Transverse colon (tissue), 4 donors: Measurements from ENCODE around the gene PSMB4. TPM values are rescaled to one million over a fixed set of nuclear protein-coding genes. Genes with fewer than 3 reads are reported as not detected.
A peak's percentile ranks its signal among the peaks of the same experiment; 100 is the strongest.

Experiments used
- DNase-seq: peaks from one replicate; pipeline ENCODE4 v3.0.0-alpha.2; 2019
- H3K27ac ChIP-seq, 4 donors: fragments of 200-600 bp; sonication (generic); 2 replicates each; pipeline ENCODE4 v1.5.1; 2016 to 2018; ENCODE audit warnings: inconsistent platforms in 4 of 4
- H3K27me3 ChIP-seq: fragments of 200-600 bp; sonication (generic); 2 replicates; pipeline ENCODE4 v1.5.1; 2017; ENCODE audit warnings: inconsistent platforms
- H3K36me3 ChIP-seq, 4 donors: fragments of 200-600 bp; sonication (generic); 2 replicates each; pipeline ENCODE4 v1.5.1; 2017 to 2019; ENCODE audit warnings: inconsistent platforms in 4 of 4
- H3K4me1 ChIP-seq, 4 donors: fragments of 200-600 bp; sonication (generic); 2 replicates each; pipeline ENCODE4 v1.5.1; 2017 to 2020; ENCODE audit warnings: inconsistent platforms in 4 of 4
- H3K4me3 ChIP-seq, 4 donors: fragments of 200-600 bp; sonication (generic); 1 replicate in 1 of 4; 2 replicates in 3 of 4; pipeline versions ENCODE4 v1.5.1 to v1.6.1; 2017 to 2019; ENCODE audit warnings: inconsistent platforms in 4 of 4
- H3K9me3 ChIP-seq, 2 donors: fragments of 200-600 bp; sonication (generic); 2 replicates each; pipeline ENCODE4 v1.5.1; 2017 to 2019; ENCODE audit warnings: inconsistent platforms in 2 of 2
- CTCF ChIP-seq, 5 experiments: fragments of 200-600 bp in 3 of 5; fragments of 450-650 bp in 2 of 5; sonication (generic) in 3 of 5; IDR thresholded peaks; 1 replicate in 2 of 5; 2 replicates in 3 of 5; pipeline ENCODE4 v1.5.1; 2016 to 2017; ENCODE audit warnings: antibody characterized with exemption in 5 of 5, inconsistent platforms in 3 of 5, mild to moderate bottlenecking in 2 of 5, moderate library complexity in 1 of 5
- EP300 ChIP-seq: sonication (generic); formaldehyde crosslinking; IDR thresholded peaks from one replicate; pipeline ENCODE4 v1.6.1; 2017; ENCODE audit warnings: antibody characterized with exemption, low read depth
- POLR2A ChIP-seq: fragments of 450-650 bp; IDR thresholded peaks from one replicate; pipeline ENCODE4 v1.6.1; 2016; ENCODE audit warnings: antibody characterized with exemption, mild to moderate bottlenecking, moderate library complexity
- POLR2AphosphoS5 ChIP-seq, 3 donors: sonication (generic); formaldehyde crosslinking; IDR thresholded peaks; one replicate each; pipeline ENCODE4 v1.6.1; 2016; ENCODE audit warnings: antibody characterized with exemption in 3 of 3
- WGBS, 2 donors: methylation state at CpG; one replicate each; pipeline ENCODE4 v1.1.5; 2018; ENCODE audit warnings: low coverage in 1 of 2; 5-methylcytosine and 5-hydroxymethylcytosine counted together
- in situ Hi-C, 4 donors: fragments of 200-750 bp; cut with MboI; loops; one replicate each; pipeline versions ENCODE4 v1.15.0 to v1.15.1; 2017; ENCODE audit warnings: low sequenced_read_pairs in 3 of 4, low pct_ligation_motif_present in 1 of 4, low pct_unique_long_range_greater_than_20kb in 1 of 4
- intact Hi-C: fragments of 100-400 bp; cut with DNase I; formaldehyde crosslinking; loops from one replicate; pipeline ENCODE4 v1.15.1; 2023; ENCODE audit warnings: low total_unique reads
- total RNA-seq, 4 donors: library from RNA; depleted of rRNA; stranded (reverse); fragments of >200 nt; gene quantifications; one replicate each; pipeline ENCODE4 v1.1.0, GENCODE V29; 2016

PSMB4 gene
- total RNA-seq, 4 donors from 2014 or later: 84.4 to 188 (median 140) TPM

GRCh38 chr1:151371370-151372057, 27.9 kb upstream of the PSMB4 start:
- peak overlapping the region; percentile 36 to 63 (median 45) for H3K4me3 ChIP-seq
- WGBS, 2 donors: 21 to 31% methylated on average over 5 to 9 of the region's 9 CpGs
- H3K4me1 ChIP-seq: peaks cover 13 to 73% (median 49%) of the 10 kb centered on the region in 4 donors
- no peaks in the 10 kb centered on the region for H3K27me3 ChIP-seq
- no peaks in the 10 kb centered on the region for H3K9me3 ChIP-seq
- in situ Hi-C loops (no loop called here), intact Hi-C loops (loop anchor here (2.0 kb wide), 1 partner anchor 27 kb away; the partner anchor contains the start of gene PSMB4)
- TF ChIP-seq EP300 (no peak), POLR2AphosphoS5 (IDR thresholded peaks at IDR 0.05) (peak in 2 of 3 donors; percentile 5 to 27), CTCF (IDR thresholded peaks at IDR 0.05) (no peak), POLR2A (peak; percentile 21)
- DNase-seq: peak; percentile 75
- peaks cover 0 to 18% (median 6%) of the 10 kb centered on the region in 4 donors for H3K36me3 ChIP-seq
- peak overlapping the region; percentile 84 to 92 (median 87) for H3K27ac ChIP-seq

- H3K4me3 ChIP-seq: peak within 1 kb of the TSS; percentile 36 to 63 (median 45)
- peaks cover 13 to 81% (median 49%) of the 10 kb centered on the region in 4 donors for H3K4me1 ChIP-seq
- peak within 1 kb of the TSS; percentile 84 to 92 (median 87) for H3K27ac ChIP-seq
- H3K36me3 ChIP-seq: peaks cover 0 to 11% (median 4%) of the 10 kb centered on the region in 4 donors
- TF ChIP-seq CTCF (IDR thresholded peaks at IDR 0.05): no peak
- peak; percentile 98 for TF ChIP-seq POLR2A
- TF ChIP-seq POLR2AphosphoS5 (IDR thresholded peaks at IDR 0.05): peak; percentile 93 to 99 (median 98)
- no peak for TF ChIP-seq EP300
- WGBS, 2 donors: 18 to 80% methylated on average over 1 to 11 of the region's 11 CpGs
- no peaks in the 10 kb centered on the region for H3K27me3 ChIP-seq
- intact Hi-C loops: loop anchor here (2.0 kb wide), 1 partner anchor 27 kb away; the partner anchor contains the start of gene PSMB4
- H3K9me3 ChIP-seq: no peaks in the 10 kb centered on the region
- DNase-seq: peak; percentile 94
- in situ Hi-C loops: no loop called here
Measured at GRCh38 chr1:151372058-151372934, 27.1 kb upstream of the PSMB4 start, which contains the start of gene SELENBP1. TSS of gene SELENBP1 (minus strand) at chr1:151372705. CDS start at chr1:151372641, 64 bp downstream.

- intact Hi-C loops (loop anchor here (2.0 kb wide), 1 partner anchor 26 kb away; the partner anchor contains the start of gene PSMB4), in situ Hi-C loops (no loop called here)
- Histone ChIP-seq H3K27ac (peak overlapping the region; percentile 84 to 92 (median 87)), H3K4me1 (peaks cover 13 to 80% (median 55%) of the 10 kb centered on the region in 4 donors), H3K27me3 (no peaks in the 10 kb centered on the region), H3K4me3 (peak overlapping the region in 1 of 4 donors; percentile 63), H3K9me3 (no peaks in the 10 kb centered on the region), H3K36me3 (peaks cover 0 to 2% (median 0%) of the 10 kb centered on the region in 4 donors)
- no peak for DNase-seq
- WGBS, 2 donors: 57% methylated on average over 14 of the region's 14 CpGs; no CpG with 5 or more reads in 1 of the 2 donors
- no peak for TF ChIP-seq EP300
- no peak for TF ChIP-seq POLR2A
- TF ChIP-seq CTCF (IDR thresholded peaks at IDR 0.05): no peak
Measured at GRCh38 chr1:151373196-151373595, 26.2 kb upstream of the PSMB4 start.
